Pancreas (tissue), 10 donors: ENCODE data around the gene TEK. TPM values are rescaled to one million over a fixed set of nuclear protein-coding genes. Genes with fewer than 3 reads are reported as not detected.

Experiments
- ATAC-seq, 4 donors: fragments of 200-7000 bp; cut with Tn5 transposase; one replicate each; pipeline versions ENCODE4 v1.8.0 to v1.9.1; 2020; ENCODE audit warnings: mild to moderate bottlenecking in 4 of 4, moderate library complexity in 4 of 4
- DNase-seq, 6 donors: peaks; one replicate each; pipeline ENCODE4 v3.0.0-alpha.2; 2020
- FAIRE-seq: peaks from 2 replicates; lab custom pipeline; 2012; peaks lifted over from hg19 to GRCh38; lab: Jason Lieb, UNC
- H3K27ac ChIP-seq, 4 donors: fragments of 200-600 bp; sonication (generic); 1 replicate in 3 of 4; 2 replicates in 1 of 4; pipeline versions ENCODE4 v1.5.0 to v1.8.0; 2020
- H3K27me3 ChIP-seq, 4 donors: fragments of 200-600 bp; one replicate each; pipeline ENCODE4 v1.8.0; 2021
- H3K36me3 ChIP-seq, 3 donors: fragments of 200-600 bp; sonication (generic) in 1 of 3; one replicate each; pipeline versions ENCODE4 v1.5.0 to v1.8.0; 2020 to 2021
- H3K4me1 ChIP-seq, 3 donors: fragments of 200-600 bp; one replicate each; pipeline ENCODE4 v1.8.0; 2021
- H3K4me3 ChIP-seq, 4 donors: fragments of 200-600 bp; sonication (generic) in 2 of 4; one replicate each; pipeline versions ENCODE4 v1.5.0 to v1.8.0; 2020 to 2021
- H3K9me3 ChIP-seq, 4 donors: fragments of 200-600 bp; one replicate each; pipeline ENCODE4 v1.8.0; 2021
- CTCF ChIP-seq, 4 donors: fragments of 200-600 bp; sonication (generic) in 3 of 4; IDR thresholded peaks; one replicate each; pipeline versions ENCODE4 v1.5.0 to v1.8.0; 2021; ENCODE audit warnings: antibody characterized with exemption in 4 of 4
- WGBS, 2 donors: extraction: QIAGEN DNeasy Blood & Tissue Kit; methylation state at CpG; one replicate each; pipeline ENCODE4 v1.1.7; 2013; 5-methylcytosine and 5-hydroxymethylcytosine counted together
- intact Hi-C, 3 donors: fragments of 100-400 bp; cut with DNase I; formaldehyde crosslinking; loops; one replicate each; pipeline versions ENCODE4 v1.11.1 to v1.14.2; 2022
- polyA plus RNA-seq, 2 donors: library from polyadenylated mRNA; stranded (reverse); fragments of 200-250 nt; gene quantifications; one replicate each; pipeline ENCODE4 v1.2.3, GENCODE V29; 2013
- total RNA-seq, 6 donors: library from RNA; stranded (reverse); fragmentation: NEBNext Ultra II Directional in 4 of 6; extraction: Animal tissue kit (Norgen Biotek cat#: 25700) in 4 of 6; gene quantifications; one replicate each; pipeline versions ENCODE4 v1.2.1 to v1.2.4, GENCODE V29; 2021 to 2023
- donor health status: healthy with polysubstance abuse.
- donor health status: DM: no; HTN: no; CAD: no; lungs with moderate emphysema.
- donor health status: DM: no; HTN: no; CAD: no.
- donor health status: control.
- donor health status: control.
- donor health status: Bipolar disorder and iron deficiency.
- donor health status: DM: yes; HTN: yes; CAD: no.
- donor health status: DM: no; HTN: no; CAD: no.
- donor health status: DM: no; HTN: no; CAD: no.
- donor health status: DM: yes; HTN: yes; CAD: no.

The TEK gene
- total and polyA plus RNA-seq, 8 donors = 0.91 to 3.8 (median 1.9) TPM

- no peak for FAIRE-seq
- no peak overlapping the region for H3K4me3 ChIP-seq
- no peaks in the 10 kb centered on the region for H3K36me3 ChIP-seq
- no peak for ATAC-seq
- no peaks in the 10 kb centered on the region for H3K27me3 ChIP-seq
- 82 to 83% methylated on average over 7 of the region's 7 CpGs for WGBS, 2 donors
- intact Hi-C loops = no loop called here
- no peak for TF ChIP-seq CTCF (IDR thresholded peaks at IDR 0.05)
- no peaks in the 10 kb centered on the region for H3K4me1 ChIP-seq
- H3K27ac ChIP-seq = no peak overlapping the region
- no peak for DNase-seq
- no peaks in the 10 kb centered on the region for H3K9me3 ChIP-seq
Measured at GRCh38 chr9:27258662-27259061, 149.6 kb downstream of the TEK start.

GRCh38 chr9:27260789-27261516 is 151.9 kb downstream of the TEK start:
- intact Hi-C loops = no loop called here
- FAIRE-seq (no peak), DNase-seq (no peak), ATAC-seq (no peak)
- Histone ChIP-seq H3K36me3 (no peaks in the 10 kb centered on the region), H3K9me3 (no peaks in the 10 kb centered on the region), H3K4me3 (no peak overlapping the region), H3K27ac (no peak overlapping the region), H3K27me3 (no peaks in the 10 kb centered on the region), H3K4me1 (no peaks in the 10 kb centered on the region)
- 69 to 70% methylated on average over 8 of the region's 8 CpGs for WGBS, 2 donors
- no peak for TF ChIP-seq CTCF (IDR thresholded peaks at IDR 0.05)

- FAIRE-seq = no peak
- ATAC-seq = no peak
- WGBS, 2 donors = 43 to 68% methylated on average over 4 of the region's 4 CpGs
Measured at GRCh38 chr9:27261517-27262211, 152.6 kb downstream of the TEK start.

GRCh38 chr9:27272103-27272502 is 163.1 kb downstream of the TEK start:
- Histone ChIP-seq H3K9me3 (no peaks in the 10 kb centered on the region), H3K27ac (no peak overlapping the region), H3K27me3 (no peaks in the 10 kb centered on the region), H3K4me3 (no peak overlapping the region), H3K4me1 (no peaks in the 10 kb centered on the region), H3K36me3 (no peaks in the 10 kb centered on the region)
- TF ChIP-seq CTCF (IDR thresholded peaks at IDR 0.05) = no peak
- intact Hi-C loops = no loop called here
- WGBS, 2 donors = 84 to 85% methylated on average over 2 of the region's 2 CpGs
- FAIRE-seq = no peak
- DNase-seq = no peak
- no peak for ATAC-seq

More at GRCh38 chr9:27261517-27262211, 152.6 kb downstream of the TEK start:
- DNase-seq = no peak
- Histone ChIP-seq H3K36me3 (no peaks in the 10 kb centered on the region), H3K27ac (no peak overlapping the region), H3K27me3 (no peaks in the 10 kb centered on the region), H3K4me3 (no peak overlapping the region), H3K9me3 (no peaks in the 10 kb centered on the region), H3K4me1 (no peaks in the 10 kb centered on the region)
- TF ChIP-seq CTCF (IDR thresholded peaks at IDR 0.05) = no peak
- intact Hi-C loops = no loop called here

GRCh38 chr9:27273186-27273585 is 164.2 kb downstream of the TEK start:
- no peaks in the 10 kb centered on the region for H3K9me3 ChIP-seq
- ATAC-seq (no peak), FAIRE-seq (no peak), DNase-seq (no peak)
- no peaks in the 10 kb centered on the region for H3K27me3 ChIP-seq
- H3K27ac ChIP-seq = peak overlapping the region in 1 of 4 donors; percentile 2
- 40 to 59% methylated on average over 1 of the region's 1 CpG for WGBS, 2 donors
- no peak overlapping the region for H3K4me3 ChIP-seq
- TF ChIP-seq CTCF (IDR thresholded peaks at IDR 0.05) = no peak
- H3K4me1 ChIP-seq = no peaks in the 10 kb centered on the region
- H3K36me3 ChIP-seq = no peaks in the 10 kb centered on the region
- intact Hi-C loops = no loop called here
